Transverse colon (tissue), 4 donors: ENCODE measurements around the gene TMEM273. TPM values are rescaled to one million over a fixed set of nuclear protein-coding genes. Genes with fewer than 3 reads are reported as not detected.

ENCODE experiments used
- DNase-seq: peaks from one replicate; pipeline ENCODE4 v3.0.0-alpha.2; 2019
- H3K27ac ChIP-seq, 4 donors: fragments of 200-600 bp; sonication (generic); 2 replicates each; pipeline ENCODE4 v1.5.1; 2016 to 2018; ENCODE audit warnings: inconsistent platforms in 4 of 4
- H3K27me3 ChIP-seq: fragments of 200-600 bp; sonication (generic); 2 replicates; pipeline ENCODE4 v1.5.1; 2017; ENCODE audit warnings: inconsistent platforms
- H3K36me3 ChIP-seq, 4 donors: fragments of 200-600 bp; sonication (generic); 2 replicates each; pipeline ENCODE4 v1.5.1; 2017 to 2019; ENCODE audit warnings: inconsistent platforms in 4 of 4
- H3K4me1 ChIP-seq, 4 donors: fragments of 200-600 bp; sonication (generic); 2 replicates each; pipeline ENCODE4 v1.5.1; 2017 to 2020; ENCODE audit warnings: inconsistent platforms in 4 of 4
- H3K4me3 ChIP-seq, 4 donors: fragments of 200-600 bp; sonication (generic); 1 replicate in 1 of 4; 2 replicates in 3 of 4; pipeline versions ENCODE4 v1.5.1 to v1.6.1; 2017 to 2019; ENCODE audit warnings: inconsistent platforms in 4 of 4
- H3K9me3 ChIP-seq, 2 donors: fragments of 200-600 bp; sonication (generic); 2 replicates each; pipeline ENCODE4 v1.5.1; 2017 to 2019; ENCODE audit warnings: inconsistent platforms in 2 of 2
- CTCF ChIP-seq, 5 experiments: fragments of 200-600 bp in 3 of 5; fragments of 450-650 bp in 2 of 5; sonication (generic) in 3 of 5; IDR thresholded peaks; 1 replicate in 2 of 5; 2 replicates in 3 of 5; pipeline ENCODE4 v1.5.1; 2016 to 2017; ENCODE audit warnings: antibody characterized with exemption in 5 of 5, inconsistent platforms in 3 of 5, mild to moderate bottlenecking in 2 of 5, moderate library complexity in 1 of 5
- EP300 ChIP-seq: sonication (generic); formaldehyde crosslinking; IDR thresholded peaks from one replicate; pipeline ENCODE4 v1.6.1; 2017; ENCODE audit warnings: antibody characterized with exemption, low read depth
- POLR2A ChIP-seq: fragments of 450-650 bp; IDR thresholded peaks from one replicate; pipeline ENCODE4 v1.6.1; 2016; ENCODE audit warnings: antibody characterized with exemption, mild to moderate bottlenecking, moderate library complexity
- POLR2AphosphoS5 ChIP-seq, 3 donors: sonication (generic); formaldehyde crosslinking; IDR thresholded peaks; one replicate each; pipeline ENCODE4 v1.6.1; 2016; ENCODE audit warnings: antibody characterized with exemption in 3 of 3
- WGBS, 2 donors: methylation state at CpG; one replicate each; pipeline ENCODE4 v1.1.5; 2018; ENCODE audit warnings: low coverage in 1 of 2; 5-methylcytosine and 5-hydroxymethylcytosine counted together
- in situ Hi-C, 4 donors: fragments of 200-750 bp; cut with MboI; loops; one replicate each; pipeline versions ENCODE4 v1.15.0 to v1.15.1; 2017; ENCODE audit warnings: low sequenced_read_pairs in 3 of 4, low pct_ligation_motif_present in 1 of 4, low pct_unique_long_range_greater_than_20kb in 1 of 4
- intact Hi-C: fragments of 100-400 bp; cut with DNase I; formaldehyde crosslinking; loops from one replicate; pipeline ENCODE4 v1.15.1; 2023; ENCODE audit warnings: low total_unique reads
- total RNA-seq, 4 donors: library from RNA; depleted of rRNA; stranded (reverse); fragments of >200 nt; gene quantifications; one replicate each; pipeline ENCODE4 v1.1.0, GENCODE V29; 2016

The TMEM273 gene
- total RNA-seq, 4 donors from 2014 or later: 0.80 to 18.4 (median 7.4) TPM

GRCh38 chr10:49152037-49152436 lies 36.2 kb downstream of the TMEM273 start:
- H3K4me3 ChIP-seq: no peak overlapping the region
- no peaks in the 10 kb centered on the region for H3K9me3 ChIP-seq
- no peak overlapping the region for H3K27ac ChIP-seq
- H3K4me1 ChIP-seq: no peaks in the 10 kb centered on the region
- no peaks in the 10 kb centered on the region for H3K27me3 ChIP-seq
- H3K36me3 ChIP-seq: no peaks in the 10 kb centered on the region
- WGBS, 2 donors: 70 to 86% methylated on average over 4 of the region's 4 CpGs
- no peak for DNase-seq
- TF ChIP-seq POLR2AphosphoS5 (IDR thresholded peaks at IDR 0.05) (no peak), POLR2A (no peak), CTCF (IDR thresholded peaks at IDR 0.05) (no peak), EP300 (no peak)
- in situ Hi-C loops: loop anchor here (25.0 kb wide), 2 partner anchors 265 to 490 kb away; no protein-coding TSS in a partner anchor
- intact Hi-C loops: no loop called here

- intact Hi-C loops: no loop called here
- TF ChIP-seq POLR2A (no peak), CTCF (IDR thresholded peaks at IDR 0.05) (no peak), EP300 (no peak), POLR2AphosphoS5 (IDR thresholded peaks at IDR 0.05) (no peak)
Measured at GRCh38 chr10:49151481-49151880, 36.7 kb downstream of the TMEM273 start.

GRCh38 chr10:49151025-49151445 lies 37.2 kb downstream of the TMEM273 start:
- intact Hi-C loops: no loop called here
- no peaks in the 10 kb centered on the region for H3K9me3 ChIP-seq
- no peaks in the 10 kb centered on the region for H3K27me3 ChIP-seq
- no peaks in the 10 kb centered on the region for H3K4me1 ChIP-seq
- TF ChIP-seq POLR2AphosphoS5 (IDR thresholded peaks at IDR 0.05): no peak
- TF ChIP-seq CTCF (IDR thresholded peaks at IDR 0.05): no peak
- no peak for TF ChIP-seq EP300
- TF ChIP-seq POLR2A: no peak
- in situ Hi-C loops: loop anchor here (25.0 kb wide), 2 partner anchors 264 to 489 kb away; no protein-coding TSS in a partner anchor
- no peak for DNase-seq
- no peak overlapping the region for H3K4me3 ChIP-seq
- H3K36me3 ChIP-seq: no peaks in the 10 kb centered on the region
- WGBS, 2 donors: 55% methylated on average over 2 of the region's 2 CpGs; no CpG with 5 or more reads in 1 of the 2 donors
- no peak overlapping the region for H3K27ac ChIP-seq

More at GRCh38 chr10:49151481-49151880, 36.7 kb downstream of the TMEM273 start:
- WGBS, 2 donors: 63 to 74% methylated on average over 1 of the region's 1 CpG
- H3K9me3 ChIP-seq: no peaks in the 10 kb centered on the region
- H3K27me3 ChIP-seq: no peaks in the 10 kb centered on the region
- H3K27ac ChIP-seq: no peak overlapping the region
- DNase-seq: no peak
- H3K4me1 ChIP-seq: no peaks in the 10 kb centered on the region
- H3K4me3 ChIP-seq: no peak overlapping the region
- in situ Hi-C loops: loop anchor here (25.0 kb wide), 2 partner anchors 264 to 489 kb away; no protein-coding TSS in a partner anchor
- H3K36me3 ChIP-seq: no peaks in the 10 kb centered on the region

DNA sequence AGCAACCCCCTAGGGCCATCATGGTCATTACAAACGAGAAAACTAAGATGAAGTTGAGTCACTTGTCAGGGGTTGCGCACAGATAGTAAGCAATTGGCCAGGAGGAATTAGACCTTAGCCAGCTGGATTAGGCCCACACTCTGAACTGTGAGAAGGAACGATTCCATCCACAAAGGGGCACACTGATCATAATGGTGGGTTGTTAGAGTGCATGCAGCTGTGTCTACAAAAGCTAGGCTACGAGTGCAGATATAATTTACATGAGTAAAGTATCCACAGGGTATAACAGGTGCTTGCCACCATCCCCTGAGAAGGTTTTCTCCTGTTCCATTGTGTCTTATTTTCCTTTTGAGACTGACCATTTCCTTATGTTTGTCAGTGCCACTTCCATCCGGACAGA lies 37.8 kb downstream of the TMEM273 start:
- H3K9me3 ChIP-seq: no peaks in the 10 kb centered on the region
- TF ChIP-seq EP300: no peak
- TF ChIP-seq CTCF (IDR thresholded peaks at IDR 0.05): no peak
- TF ChIP-seq POLR2AphosphoS5 (IDR thresholded peaks at IDR 0.05): no peak
- TF ChIP-seq POLR2A: no peak
- intact Hi-C loops: no loop called here
- no peaks in the 10 kb centered on the region for H3K4me1 ChIP-seq
- in situ Hi-C loops: loop anchor here (25.0 kb wide), 2 partner anchors 263 to 488 kb away; no protein-coding TSS in a partner anchor
- no peak overlapping the region for H3K4me3 ChIP-seq
- no peaks in the 10 kb centered on the region for H3K36me3 ChIP-seq
- no peak overlapping the region for H3K27ac ChIP-seq
- no peaks in the 10 kb centered on the region for H3K27me3 ChIP-seq
- 61 to 76% methylated on average over 3 to 5 of the region's 5 CpGs for WGBS, 2 donors
- no peak for DNase-seq
